Trophoblast cell (in vitro differentiated cells and primary cell): Measurements from ENCODE around the gene RPUSD2.

Experiments used
- DNase-seq, 2 donors: peaks; one replicate each; pipeline ENCODE4 v3.0.0-alpha.2; 2016
- H2AFZ ChIP-seq: 2 replicates; pipeline ENCODE4 v1.6.1; 2013; ENCODE audit warnings: low read length, moderate library complexity, mild to moderate bottlenecking; ENCODE audit not compliant: insufficient read depth, poor library complexity
- H2AK5ac ChIP-seq: 2 replicates; pipeline ENCODE4 v1.6.1; 2013; ENCODE audit warnings: mild to moderate bottlenecking, low read length
- H2BK120ac ChIP-seq: 2 replicates; pipeline ENCODE4 v1.6.1; 2013; ENCODE audit warnings: low read length, mild to moderate bottlenecking, moderate library complexity; ENCODE audit not compliant: insufficient read depth, poor library complexity
- H2BK12ac ChIP-seq: 2 replicates; pipeline ENCODE4 v1.6.1; 2013; ENCODE audit warnings: mild to moderate bottlenecking, low read length, moderate library complexity
- H2BK5ac ChIP-seq: 2 replicates; pipeline ENCODE4 v1.6.1; 2013; ENCODE audit warnings: low read length, low read depth, moderate library complexity, mild to moderate bottlenecking; ENCODE audit not compliant: poor library complexity
- H3K14ac ChIP-seq: 2 replicates; pipeline ENCODE4 v1.6.1; 2013; ENCODE audit warnings: mild to moderate bottlenecking, low read length
- H3K18ac ChIP-seq: 2 replicates; pipeline ENCODE4 v1.6.1; 2013; ENCODE audit warnings: mild to moderate bottlenecking, low read length
- H3K23ac ChIP-seq: 2 replicates; pipeline ENCODE4 v1.6.1; 2013; ENCODE audit warnings: low read length
- H3K27ac ChIP-seq: 2 replicates; pipeline ENCODE4 v1.5.1; 2013; ENCODE audit warnings: low read depth, mild to moderate bottlenecking, inconsistent platforms, low read length, moderate library complexity
- H3K27me3 ChIP-seq: 2 replicates; pipeline ENCODE4 v1.6.1; 2013; ENCODE audit warnings: inconsistent platforms, mild to moderate bottlenecking, low read length, moderate library complexity; ENCODE audit not compliant: insufficient read depth
- H3K36me3 ChIP-seq, 2 experiments: 1 replicate in 1 of 2; 2 replicates in 1 of 2; pipeline ENCODE4 v1.6.1; 2013; ENCODE audit warnings: low read length in 2 of 2, mild to moderate bottlenecking in 2 of 2, moderate library complexity in 1 of 2; ENCODE audit not compliant: insufficient read depth in 2 of 2, control insufficient read depth in 1 of 2
- H3K4ac ChIP-seq: 2 replicates; pipeline ENCODE4 v1.6.1; 2013; ENCODE audit warnings: low read depth, mild to moderate bottlenecking, low read length, moderate library complexity
- H3K4me1 ChIP-seq, 2 experiments: 1 replicate in 1 of 2; 2 replicates in 1 of 2; pipeline ENCODE4 v1.6.1; 2013; ENCODE audit warnings: low read length in 2 of 2, mild to moderate bottlenecking in 2 of 2, moderate library complexity in 1 of 2; ENCODE audit not compliant: insufficient read depth in 2 of 2, control insufficient read depth in 1 of 2
- H3K4me2 ChIP-seq: 2 replicates; pipeline ENCODE4 v1.6.1; 2013; ENCODE audit warnings: inconsistent platforms, mild to moderate bottlenecking, low read length, moderate library complexity
- H3K4me3 ChIP-seq: 2 replicates; pipeline ENCODE4 v1.5.1; 2013; ENCODE audit warnings: mild to moderate bottlenecking, low read depth, low read length, inconsistent platforms
- H3K79me1 ChIP-seq: one replicate; pipeline ENCODE4 v1.6.1; 2013; ENCODE audit warnings: low read length
- H3K79me2 ChIP-seq: 2 replicates; pipeline ENCODE4 v1.6.1; 2013; ENCODE audit warnings: low read length, mild to moderate bottlenecking; ENCODE audit not compliant: control insufficient read depth, insufficient read depth, poor library complexity
- H3K9ac ChIP-seq: 2 replicates; pipeline ENCODE4 v1.6.1; 2013; ENCODE audit warnings: mild to moderate bottlenecking, low read length
- H3K9me3 ChIP-seq: 2 replicates; pipeline ENCODE4 v1.6.1; 2013; ENCODE audit warnings: low read depth, mild to moderate bottlenecking, control low read depth, inconsistent platforms, low read length; ENCODE audit not compliant: insufficient read depth
- H4K12ac ChIP-seq: 2 replicates; pipeline ENCODE4 v1.6.1; 2013; ENCODE audit warnings: low read depth, mild to moderate bottlenecking, low read length, moderate library complexity
- H4K8ac ChIP-seq: 2 replicates; pipeline ENCODE4 v1.6.1; 2013; ENCODE audit warnings: low read depth, mild to moderate bottlenecking, low read length, moderate library complexity
- H4K91ac ChIP-seq: one replicate; pipeline ENCODE4 v1.6.1; 2013; ENCODE audit warnings: low read depth, mild to moderate bottlenecking, low read length, moderate library complexity
- WGBS: extraction: QIAGEN DNeasy Blood & Tissue Kit; methylation state at CpG from one replicate; pipeline ENCODE4 v1.1.7; 2013; ENCODE audit warnings: missing lambda C conversion rate; ENCODE audit not compliant: insufficient read length, insufficient coverage; ENCODE audit errors: extremely low coverage; 5-methylcytosine and 5-hydroxymethylcytosine counted together

The RPUSD2 gene

GRCh38 chr15:40613080-40613479, 44.0 kb downstream of the RPUSD2 start:
- H3K27me3 ChIP-seq, result no peaks in the 10 kb centered on the region
- no peak overlapping the region for H3K18ac ChIP-seq
- WGBS, result no CpG with 5 or more reads among the region's 5 CpGs
- no peak overlapping the region for H2BK12ac ChIP-seq
- H3K9ac ChIP-seq, result no peak overlapping the region
- H2BK5ac ChIP-seq, result no peak overlapping the region
- no peak overlapping the region for H3K14ac ChIP-seq
- no peaks in the 10 kb centered on the region for H3K79me2 ChIP-seq
- no peaks in the 10 kb centered on the region for H3K9me3 ChIP-seq
- no peak for DNase-seq
- H2BK120ac ChIP-seq, result no peak overlapping the region
- no peak overlapping the region for H3K4me2 ChIP-seq
- peaks cover 5 to 6% of the 10 kb centered on the region in 2 experiments for H3K36me3 ChIP-seq
- no peak overlapping the region for H4K8ac ChIP-seq
- H3K27ac ChIP-seq, result no peak overlapping the region
- H3K4me3 ChIP-seq, result no peak overlapping the region
- H4K91ac ChIP-seq, result no peak overlapping the region
- no peak overlapping the region for H3K4ac ChIP-seq
- no peak overlapping the region for H2AK5ac ChIP-seq
- no peak overlapping the region for H4K12ac ChIP-seq
- no peak overlapping the region for H2AFZ ChIP-seq
- H3K23ac ChIP-seq, result no peak overlapping the region
- no peaks in the 10 kb centered on the region for H3K79me1 ChIP-seq
- no peaks in the 10 kb centered on the region for H3K4me1 ChIP-seq

- Histone ChIP-seq H3K4ac (no peak overlapping the region), H2AK5ac (no peak overlapping the region), H4K91ac (no peak overlapping the region), H3K27ac (no peak overlapping the region), H3K4me1 (no peaks in the 10 kb centered on the region), H3K4me2 (no peak overlapping the region), H3K27me3 (no peaks in the 10 kb centered on the region), H3K79me1 (no peaks in the 10 kb centered on the region), H2AFZ (no peak overlapping the region), H3K9me3 (no peaks in the 10 kb centered on the region), H3K14ac (no peak overlapping the region), H2BK12ac (no peak overlapping the region), H3K79me2 (no peaks in the 10 kb centered on the region), H2BK120ac (no peak overlapping the region), H3K18ac (no peak overlapping the region), H3K36me3 (no peaks in the 10 kb centered on the region), H3K23ac (no peak overlapping the region), H3K9ac (no peak overlapping the region), H4K12ac (no peak overlapping the region), H3K4me3 (no peak overlapping the region), H2BK5ac (no peak overlapping the region), H4K8ac (no peak overlapping the region)
- DNase-seq, result no peak
- no CpG with 5 or more reads among the region's 2 CpGs for WGBS
Measured at GRCh38 chr15:40618023-40618422, 48.9 kb downstream of the RPUSD2 start.

GRCh38 chr15:40618906-40619305, 49.8 kb downstream of the RPUSD2 start:
- H3K79me1 ChIP-seq, result no peaks in the 10 kb centered on the region
- no peaks in the 10 kb centered on the region for H3K9me3 ChIP-seq
- no peak overlapping the region for H2BK120ac ChIP-seq
- H3K23ac ChIP-seq, result no peak overlapping the region
- H2BK12ac ChIP-seq, result no peak overlapping the region
- H4K12ac ChIP-seq, result no peak overlapping the region
- H3K4me1 ChIP-seq, result no peaks in the 10 kb centered on the region
- H3K4me2 ChIP-seq, result no peak overlapping the region
- H3K4me3 ChIP-seq, result no peak overlapping the region
- H3K27ac ChIP-seq, result no peak overlapping the region
- H3K27me3 ChIP-seq, result no peaks in the 10 kb centered on the region
- H2BK5ac ChIP-seq, result no peak overlapping the region
- DNase-seq, result no peak
- no peak overlapping the region for H2AFZ ChIP-seq
- H4K91ac ChIP-seq, result no peak overlapping the region
- H4K8ac ChIP-seq, result no peak overlapping the region
- H3K14ac ChIP-seq, result no peak overlapping the region
- H2AK5ac ChIP-seq, result no peak overlapping the region
- H3K36me3 ChIP-seq, result no peaks in the 10 kb centered on the region
- H3K79me2 ChIP-seq, result no peaks in the 10 kb centered on the region
- H3K9ac ChIP-seq, result no peak overlapping the region
- H3K18ac ChIP-seq, result no peak overlapping the region
- H3K4ac ChIP-seq, result no peak overlapping the region

GRCh38 chr15:40623361-40623760, 54.3 kb downstream of the RPUSD2 start:
- Histone ChIP-seq H2BK5ac (no peak overlapping the region), H3K36me3 (peaks cover 0 to 2% of the 10 kb centered on the region in 2 experiments), H3K18ac (no peak overlapping the region), H3K4me2 (no peak overlapping the region), H3K9ac (no peak overlapping the region), H2BK120ac (no peak overlapping the region), H4K8ac (no peak overlapping the region), H3K14ac (no peak overlapping the region), H2AFZ (no peak overlapping the region), H3K4me1 (no peaks in the 10 kb centered on the region), H3K4ac (no peak overlapping the region), H3K9me3 (no peaks in the 10 kb centered on the region), H4K12ac (no peak overlapping the region), H3K27me3 (no peaks in the 10 kb centered on the region), H3K23ac (no peak overlapping the region), H3K4me3 (no peak overlapping the region), H3K79me2 (no peaks in the 10 kb centered on the region), H3K27ac (no peak overlapping the region), H3K79me1 (no peaks in the 10 kb centered on the region), H4K91ac (no peak overlapping the region), H2AK5ac (no peak overlapping the region), H2BK12ac (no peak overlapping the region)
- WGBS, result no CpG with 5 or more reads among the region's 2 CpGs
- no peak for DNase-seq
